HPDE6-E6E7 (cell line): Measurements from ENCODE around the gene STAT3.

Experiments used
- DNase-seq: peaks from one replicate; pipeline ENCODE4 v3.0.0; 2011; ENCODE audit warnings: missing footprints; ENCODE audit errors: extremely low spot score

Gene STAT3

GRCh38 chr17:42354956-42355843 lies 33.0 kb downstream of the STAT3 start:
- no peak for DNase-seq

- no peak for DNase-seq
Measured at GRCh38 chr17:42348104-42348503, 40.1 kb downstream of the STAT3 start.

- no peak for DNase-seq
Measured at GRCh38 chr17:42347606-42348005, 40.6 kb downstream of the STAT3 start.

- peak; percentile 44 for DNase-seq
Measured at GRCh38 chr17:42347198-42347597, 41.0 kb downstream of the STAT3 start.

GRCh38 chr17:42346481-42346880 lies 41.8 kb downstream of the STAT3 start:
- DNase-seq, result no peak

- no peak for DNase-seq
Measured at GRCh38 chr17:42345396-42346073, 42.7 kb downstream of the STAT3 start.

GRCh38 chr17:42342242-42343008 lies 45.8 kb downstream of the STAT3 start:
- no peak for DNase-seq

- DNase-seq, result no peak
Measured at GRCh38 chr17:42341568-42341967, 46.7 kb downstream of the STAT3 start.

GRCh38 chr17:42340691-42341127 lies 47.5 kb downstream of the STAT3 start:
- no peak for DNase-seq

GRCh38 chr17:42339221-42339620 lies 49.0 kb downstream of the STAT3 start:
- no peak for DNase-seq

GRCh38 chr17:42338427-42338985 lies 49.7 kb downstream of the STAT3 start:
- no peak for DNase-seq

- no peak for DNase-seq
Measured at GRCh38 chr17:42337442-42337841, 50.8 kb downstream of the STAT3 start.

GRCh38 chr17:42334677-42335076 lies 53.6 kb downstream of the STAT3 start:
- DNase-seq, result no peak

- no peak for DNase-seq
Measured at GRCh38 chr17:42333053-42333452, 55.2 kb downstream of the STAT3 start.

GRCh38 chr17:42329025-42329976 lies 58.9 kb downstream of the STAT3 start:
- DNase-seq, result peak; percentile 61

GRCh38 chr17:42325026-42325425 lies 63.2 kb downstream of the STAT3 start:
- peak; percentile 82 for DNase-seq

GRCh38 chr17:42323268-42323773 lies 64.9 kb downstream of the STAT3 start:
- no peak for DNase-seq

- DNase-seq, result peak; percentile 93
Measured at GRCh38 chr17:42322382-42323267, 65.6 kb downstream of the STAT3 start.

- no peak for DNase-seq
Measured at GRCh38 chr17:42321555-42321954, 66.7 kb downstream of the STAT3 start.
